IPS-18c (cell line): Measurements from ENCODE around the gene C5orf63.
"Not testable (repeated sequence)": the region's sequence is repeated elsewhere in the genome, so short reads cannot be mapped to it uniquely, and the experiment has no call there.

Source experiments
- H3K4me3 ChIP-seq: 2 replicates; pipeline ENCODE4 v1.7.0; 2013; ENCODE audit warnings: low read depth, mild to moderate bottlenecking, low read length, moderate library complexity; ENCODE audit not compliant: insufficient read depth
- H3K9me3 ChIP-seq: one replicate; pipeline ENCODE4 v1.6.1; 2013; ENCODE audit warnings: mild to moderate bottlenecking, low read length, moderate library complexity; ENCODE audit not compliant: control insufficient read depth, insufficient read depth

C5orf63 gene

GRCh38 chr5:127051591-127051990, 21.7 kb downstream of the C5orf63 start:
- H3K4me3 ChIP-seq = no peak overlapping the region
- no peaks in the 10 kb centered on the region for H3K9me3 ChIP-seq

DNA sequence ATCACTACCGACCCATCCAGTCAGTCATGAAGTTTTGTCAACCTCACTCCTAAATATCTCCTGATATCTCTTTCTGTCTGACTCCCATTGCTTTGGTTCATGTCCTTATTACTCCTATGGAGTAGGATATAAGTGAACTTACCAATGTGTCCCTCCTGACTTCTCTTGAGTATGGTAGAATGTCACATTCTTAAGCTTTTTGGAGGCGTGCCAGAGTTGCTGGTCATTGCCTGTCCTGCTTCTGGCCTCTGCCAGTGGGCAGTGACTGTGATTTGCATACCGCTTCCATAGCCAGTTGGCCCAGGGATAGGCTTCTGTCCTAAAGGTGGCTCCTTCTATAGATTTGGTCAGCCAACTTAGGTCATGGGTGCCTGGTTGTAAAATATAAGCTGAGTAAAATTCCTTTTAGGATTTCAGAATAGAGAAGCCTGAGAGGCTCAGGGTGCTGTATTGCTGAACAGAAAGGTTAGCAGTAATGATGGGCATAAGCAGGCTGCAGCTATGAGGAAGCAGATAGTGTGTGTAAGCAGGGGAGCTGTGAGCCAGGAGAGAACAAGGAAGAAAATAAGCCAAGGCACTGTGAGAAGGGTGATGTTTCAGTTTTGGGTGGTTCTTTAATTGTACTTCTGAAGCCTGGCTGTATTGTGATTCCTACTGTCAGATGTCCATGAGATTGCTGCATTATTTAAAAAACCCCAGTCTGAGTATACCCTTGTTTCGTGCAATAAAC, 26.8 kb downstream of the C5orf63 start:
- H3K9me3 ChIP-seq = no peaks in the 10 kb centered on the region
- no peak overlapping the region for H3K4me3 ChIP-seq

GRCh38 chr5:127042593-127042992, 30.7 kb downstream of the C5orf63 start:
- Histone ChIP-seq H3K9me3 (no peaks in the 10 kb centered on the region), H3K4me3 (no peak overlapping the region)

- no peaks in the 10 kb centered on the region for H3K9me3 ChIP-seq
These were observed 31.7 kb downstream of the C5orf63 start for GRCh38 chr5:127041571-127041970.

DNA sequence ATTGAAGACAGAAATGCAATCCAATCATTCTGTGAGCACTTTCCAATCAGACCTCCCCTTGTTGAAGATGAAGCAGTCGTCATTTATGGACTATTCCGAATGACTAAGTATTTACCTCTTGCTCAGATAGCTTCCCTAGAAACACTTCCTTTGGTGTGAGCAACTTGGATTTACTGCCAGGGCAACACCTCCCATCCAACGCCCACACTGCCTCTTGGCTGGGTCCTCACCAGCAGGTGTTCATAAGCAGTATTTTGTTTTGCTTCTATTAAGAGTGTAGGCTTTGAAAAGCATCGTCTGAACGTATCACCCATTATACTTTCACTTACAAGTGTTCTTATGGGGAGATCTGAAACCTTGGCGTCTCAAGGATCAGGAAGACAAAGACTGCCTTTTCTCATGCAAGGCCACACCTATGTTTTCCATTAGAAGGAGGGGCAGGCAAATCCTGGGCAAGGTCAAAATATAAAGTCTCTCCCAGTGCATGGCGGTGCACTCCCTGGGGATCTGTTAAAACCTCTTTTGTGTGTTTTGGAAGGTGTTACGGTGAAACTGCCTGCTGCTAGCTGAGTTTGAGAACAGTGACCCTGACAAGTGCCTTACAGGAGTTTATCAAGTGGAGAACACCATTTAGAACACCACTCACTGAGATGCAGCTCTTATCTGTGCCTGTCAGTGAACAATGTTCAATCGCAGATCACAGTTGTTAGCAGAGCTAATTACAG, 32.3 kb downstream of the C5orf63 start:
- Histone ChIP-seq H3K9me3 (no peaks in the 10 kb centered on the region), H3K4me3 (no peak overlapping the region)

More at GRCh38 chr5:127041571-127041970, 31.7 kb downstream of the C5orf63 start:
- H3K4me3 ChIP-seq = no peak overlapping the region

DNA sequence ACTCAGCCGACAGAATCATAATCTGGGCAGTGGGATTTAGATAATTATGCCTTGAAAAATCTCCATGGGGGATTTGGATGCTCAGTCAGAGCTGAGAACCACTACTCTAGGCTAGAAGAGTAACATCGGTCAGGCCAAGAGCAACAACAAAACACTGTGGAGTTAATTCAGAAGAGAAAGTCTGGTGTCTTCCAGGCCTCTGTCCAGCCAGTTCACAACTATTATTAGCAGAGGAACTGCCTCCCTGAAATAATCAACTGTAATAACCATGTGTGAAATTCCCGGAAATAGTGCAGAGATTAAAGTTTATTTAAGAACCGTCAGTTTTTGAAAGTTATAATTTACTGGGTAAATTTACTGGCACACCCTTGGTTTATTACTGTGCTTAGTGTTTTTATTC, 34.8 kb downstream of the C5orf63 start:
- H3K4me3 ChIP-seq = no peak overlapping the region
- H3K9me3 ChIP-seq = peaks cover 2% of the 10 kb centered on the region

GRCh38 chr5:127031863-127032232, 41.5 kb downstream of the C5orf63 start:
- Histone ChIP-seq H3K4me3 (no peak overlapping the region; the same call in 1 of the 2 replicates), H3K9me3 (peaks cover 2% of the 10 kb centered on the region)

- peak overlapping the region; percentile 82 for H3K4me3 ChIP-seq
These were observed 42.0 kb downstream of the C5orf63 start for GRCh38 chr5:127031147-127031862.

DNA sequence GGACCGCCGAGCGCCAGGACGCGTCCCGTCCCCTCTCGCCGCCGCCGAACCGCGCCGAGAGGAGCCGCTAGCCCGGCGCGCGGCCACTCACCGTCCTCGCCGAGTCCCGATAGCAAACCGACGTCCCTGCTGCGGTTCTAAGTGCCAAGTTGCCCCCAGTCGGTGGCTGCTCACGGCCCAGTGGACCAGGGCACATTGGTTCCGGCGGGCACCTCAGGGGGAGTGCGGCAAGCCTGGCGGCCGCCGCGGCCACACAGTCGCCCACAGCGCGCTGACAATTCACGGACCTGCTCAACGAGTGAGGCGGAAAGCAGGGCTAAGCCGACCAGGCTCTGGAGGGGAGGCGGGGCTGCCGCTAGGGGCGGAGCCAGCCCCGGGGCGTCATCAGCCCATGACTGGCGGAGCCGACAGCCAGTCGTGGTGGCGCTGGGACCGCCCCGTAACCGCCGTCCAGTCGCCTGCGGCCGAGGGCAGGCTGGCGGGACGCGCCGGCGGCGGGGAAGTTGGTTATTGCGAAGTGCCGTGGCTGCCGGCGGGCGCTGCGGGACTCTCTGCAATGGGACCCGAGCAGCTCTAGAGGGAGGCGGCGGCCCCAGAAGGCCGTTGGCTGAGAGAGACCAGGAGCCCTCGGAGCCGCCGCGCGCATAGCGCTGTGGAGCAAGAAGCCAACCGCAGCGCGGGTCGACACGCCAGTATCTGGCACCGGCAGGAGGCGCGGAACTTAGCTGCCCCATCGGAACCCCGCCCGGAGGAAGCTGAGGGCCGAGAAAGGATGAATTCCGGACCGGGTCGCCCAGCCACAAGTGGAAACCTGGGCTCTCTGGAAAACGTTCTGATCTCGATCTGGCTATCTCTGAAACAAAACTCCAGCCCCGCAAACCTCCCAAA, 42.8 kb downstream of the C5orf63 start, which contains the start of gene MARCHF3:
TSS of gene MARCHF3 (minus strand) at position 300 of the 888 bp plus-strand sequence. CDS start 112,387 bp downstream, outside the sequence.
- H3K4me3 ChIP-seq = peak within 1 kb of the TSS; percentile 82
- H3K9me3 ChIP-seq = peaks cover 2% of the 10 kb centered on the region

More at GRCh38 chr5:127031147-127031862, 42.0 kb downstream of the C5orf63 start:
- H3K9me3 ChIP-seq = peaks cover 2% of the 10 kb centered on the region

DNA sequence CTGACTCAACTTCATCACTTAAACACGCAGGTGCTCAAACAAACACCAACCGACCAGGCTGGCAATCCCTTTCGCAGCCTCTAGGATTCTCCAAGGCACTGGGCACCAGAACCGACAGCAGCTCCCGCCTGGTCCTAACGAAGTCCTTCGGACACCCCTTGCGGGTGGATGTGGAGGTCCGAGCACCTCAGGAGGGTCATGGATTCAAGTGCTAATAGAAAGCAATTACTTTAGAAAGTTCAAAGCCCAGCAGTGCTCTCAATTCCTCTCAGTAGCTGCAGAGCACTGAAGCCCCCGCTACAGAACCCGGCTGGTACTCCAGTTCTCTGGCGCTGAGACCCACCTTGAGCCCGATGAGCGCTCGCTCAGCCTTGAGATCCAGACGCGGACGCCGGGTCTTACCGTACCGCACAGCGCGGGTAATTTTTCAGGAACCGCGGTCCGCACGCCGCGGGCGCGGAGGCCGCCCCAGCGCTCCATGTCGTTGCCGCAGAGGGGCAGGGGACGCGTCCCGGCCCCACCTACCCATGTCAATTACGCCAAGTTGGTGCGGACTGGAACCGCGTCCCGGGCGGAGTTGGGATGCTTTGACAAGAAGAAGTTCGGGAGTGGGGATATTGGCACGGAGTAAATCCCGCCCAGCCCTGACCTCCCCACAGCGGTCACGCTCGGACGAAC, 43.6 kb downstream of the C5orf63 start:
- Histone ChIP-seq H3K4me3 (peak overlapping the region; percentile 82), H3K9me3 (peaks cover 2% of the 10 kb centered on the region)

DNA sequence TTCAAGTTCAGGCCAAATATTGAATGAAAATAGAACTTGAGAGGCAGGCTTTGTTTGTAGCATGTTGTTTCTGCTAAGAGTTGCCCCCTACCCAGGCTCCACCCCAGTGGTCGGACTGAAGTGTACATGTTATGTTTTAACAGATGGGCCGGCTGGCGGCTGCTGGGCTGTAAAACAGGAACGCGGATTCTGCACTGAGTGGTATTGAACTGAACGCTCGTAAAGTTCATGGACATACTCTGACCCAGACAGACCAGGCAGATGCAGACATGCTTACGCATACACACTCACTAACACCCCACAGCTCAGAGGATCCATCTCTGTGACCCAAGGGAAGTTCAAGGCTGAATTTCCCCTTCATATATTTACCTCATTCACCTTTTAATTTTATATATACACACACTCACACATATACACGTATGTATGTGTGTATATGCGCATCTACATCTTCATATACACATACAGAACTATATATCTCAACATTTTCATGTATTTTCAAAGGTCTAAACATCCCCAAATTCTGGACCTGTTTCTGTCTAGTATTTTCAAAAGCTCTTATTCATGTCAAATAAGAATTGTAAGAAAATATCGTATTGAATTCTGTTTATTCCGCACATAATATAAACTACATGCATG, 44.4 kb downstream of the C5orf63 start:
- Histone ChIP-seq H3K4me3 (peak overlapping the region; percentile 82), H3K9me3 (peaks cover under 1% of the 10 kb centered on the region)

DNA sequence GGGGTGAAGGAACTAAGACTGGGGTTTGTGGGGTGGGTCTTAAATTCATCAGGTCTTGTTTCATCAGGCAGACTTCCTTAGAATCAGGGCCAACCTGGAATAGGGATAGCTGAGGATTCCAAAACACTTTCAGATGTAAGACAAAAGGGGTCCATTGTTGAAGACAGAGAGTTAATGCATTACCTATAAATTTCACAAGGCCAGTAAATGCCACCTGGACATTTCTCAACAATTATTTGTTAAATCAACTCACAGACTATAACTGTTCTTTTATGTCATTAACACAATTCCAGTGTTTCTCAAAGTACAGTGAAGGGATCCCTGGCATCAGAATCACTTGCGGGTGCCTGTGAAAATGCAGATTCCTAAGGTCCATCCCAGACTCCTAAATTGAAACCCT, 45.8 kb downstream of the C5orf63 start:
- Histone ChIP-seq H3K9me3 (no peaks in the 10 kb centered on the region), H3K4me3 (no peak overlapping the region)

DNA sequence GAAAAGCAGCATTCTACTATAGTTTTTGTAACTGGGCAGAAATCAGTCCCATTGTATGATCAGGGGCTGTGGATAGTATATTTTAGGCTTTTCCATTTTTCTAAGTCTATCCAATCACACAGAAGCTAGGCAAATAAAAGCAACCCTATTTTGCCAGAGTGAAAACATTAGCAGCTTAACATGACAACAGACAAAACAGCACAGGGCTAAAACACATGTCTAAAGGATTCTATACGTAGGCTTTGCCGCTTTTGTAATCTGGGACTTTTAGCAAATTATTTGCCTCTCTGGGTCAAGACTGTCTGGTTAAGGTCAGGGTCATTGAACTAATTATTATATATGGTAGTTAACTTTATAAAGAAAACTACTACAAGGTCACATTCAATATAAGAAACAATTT, 47.1 kb downstream of the C5orf63 start:
- no peak overlapping the region for H3K4me3 ChIP-seq
- H3K9me3 ChIP-seq = no peaks in the 10 kb centered on the region

- no peaks in the 10 kb centered on the region for H3K9me3 ChIP-seq
- H3K4me3 ChIP-seq = no peak overlapping the region
These were observed 47.8 kb downstream of the C5orf63 start for GRCh38 chr5:127025467-127025866.

DNA sequence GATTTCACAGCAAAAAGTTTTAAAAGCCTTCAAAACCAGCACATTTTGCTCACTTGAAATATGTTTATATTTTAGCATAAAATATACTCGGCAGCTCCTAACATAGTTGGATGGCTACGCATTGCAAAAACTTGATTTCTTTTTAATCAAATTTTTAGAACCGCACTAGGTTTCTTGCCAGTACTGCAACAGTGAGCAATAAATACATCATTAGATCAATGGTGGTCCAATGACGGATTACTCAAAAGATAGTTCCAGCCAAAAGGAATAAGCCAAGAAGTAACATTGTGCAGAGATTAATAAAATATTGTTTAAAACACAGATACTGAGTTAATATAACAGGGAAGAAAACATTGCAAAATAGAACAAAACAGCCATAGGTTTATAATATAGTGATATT, 48.5 kb downstream of the C5orf63 start:
- no peaks in the 10 kb centered on the region for H3K9me3 ChIP-seq
- H3K4me3 ChIP-seq = no peak overlapping the region

DNA sequence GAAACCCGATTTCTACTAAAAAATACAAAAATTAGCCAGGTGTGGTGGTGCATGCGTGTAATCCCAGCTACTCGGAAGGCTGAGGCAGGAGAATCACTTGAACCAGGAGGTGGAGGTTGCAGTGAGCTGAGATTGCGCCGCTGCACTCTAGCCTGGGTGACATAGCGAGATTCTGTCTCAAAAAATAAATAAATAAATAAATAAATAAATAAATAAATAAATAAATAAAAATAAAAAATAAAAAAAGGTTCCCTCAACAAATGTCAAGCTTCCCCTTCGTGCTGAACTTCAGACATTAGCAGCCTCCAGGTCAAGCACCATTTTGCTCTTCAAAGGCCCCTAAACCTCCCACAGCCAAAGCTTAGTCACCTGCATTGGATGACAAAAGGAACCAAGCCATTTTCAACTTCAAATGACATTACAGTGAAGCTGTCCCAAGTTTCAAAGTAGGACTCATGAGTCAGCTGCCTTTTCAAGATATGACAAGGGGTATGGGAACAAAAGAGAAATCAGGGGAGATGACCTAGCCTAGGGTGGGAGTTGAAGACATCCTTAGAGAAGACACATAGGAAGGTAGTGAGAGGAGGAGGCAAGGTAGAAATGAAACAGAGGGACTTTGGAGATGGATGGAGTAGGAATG, 49.6 kb downstream of the C5orf63 start:
- not testable (repeated sequence) for H3K4me3 ChIP-seq, H3K9me3 ChIP-seq
